ENCODE data around the gene ENPP6.

DNA sequence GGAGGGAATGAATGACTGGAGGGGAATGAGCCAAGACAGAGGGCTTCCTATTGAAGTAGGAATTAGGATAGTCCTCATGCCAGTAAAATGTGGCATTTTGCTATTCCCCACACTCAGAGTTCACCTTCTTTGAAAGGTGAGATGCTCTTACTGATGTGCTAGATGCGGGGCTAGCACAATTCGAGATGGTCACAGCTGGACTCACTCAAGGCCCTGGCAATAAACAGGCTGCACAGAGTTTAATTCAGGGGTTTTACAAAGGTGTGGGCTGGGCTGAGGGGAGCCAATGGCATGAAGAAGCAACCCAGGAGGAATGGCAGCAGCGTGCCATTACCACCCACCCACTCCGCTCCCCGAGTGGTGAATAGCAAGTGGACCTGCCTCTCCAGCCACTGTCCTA is 55.1 kb downstream of the ENPP6 start:
- TF ChIP-seq EP300 (IDR thresholded peaks at IDR 0.05; ENCODE audit: borderline replicate concordance), result no peak
- TF ChIP-seq, protein P1, sequence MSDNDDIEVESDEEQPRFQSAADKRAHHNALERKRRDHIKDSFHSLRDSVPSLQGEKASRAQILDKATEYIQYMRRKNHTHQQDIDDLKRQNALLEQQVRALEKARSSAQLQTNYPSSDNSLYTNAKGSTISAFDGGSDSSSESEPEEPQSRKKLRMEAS (IDR thresholded peaks at IDR 0.05), result no peak
- TF ChIP-seq, protein P2, sequence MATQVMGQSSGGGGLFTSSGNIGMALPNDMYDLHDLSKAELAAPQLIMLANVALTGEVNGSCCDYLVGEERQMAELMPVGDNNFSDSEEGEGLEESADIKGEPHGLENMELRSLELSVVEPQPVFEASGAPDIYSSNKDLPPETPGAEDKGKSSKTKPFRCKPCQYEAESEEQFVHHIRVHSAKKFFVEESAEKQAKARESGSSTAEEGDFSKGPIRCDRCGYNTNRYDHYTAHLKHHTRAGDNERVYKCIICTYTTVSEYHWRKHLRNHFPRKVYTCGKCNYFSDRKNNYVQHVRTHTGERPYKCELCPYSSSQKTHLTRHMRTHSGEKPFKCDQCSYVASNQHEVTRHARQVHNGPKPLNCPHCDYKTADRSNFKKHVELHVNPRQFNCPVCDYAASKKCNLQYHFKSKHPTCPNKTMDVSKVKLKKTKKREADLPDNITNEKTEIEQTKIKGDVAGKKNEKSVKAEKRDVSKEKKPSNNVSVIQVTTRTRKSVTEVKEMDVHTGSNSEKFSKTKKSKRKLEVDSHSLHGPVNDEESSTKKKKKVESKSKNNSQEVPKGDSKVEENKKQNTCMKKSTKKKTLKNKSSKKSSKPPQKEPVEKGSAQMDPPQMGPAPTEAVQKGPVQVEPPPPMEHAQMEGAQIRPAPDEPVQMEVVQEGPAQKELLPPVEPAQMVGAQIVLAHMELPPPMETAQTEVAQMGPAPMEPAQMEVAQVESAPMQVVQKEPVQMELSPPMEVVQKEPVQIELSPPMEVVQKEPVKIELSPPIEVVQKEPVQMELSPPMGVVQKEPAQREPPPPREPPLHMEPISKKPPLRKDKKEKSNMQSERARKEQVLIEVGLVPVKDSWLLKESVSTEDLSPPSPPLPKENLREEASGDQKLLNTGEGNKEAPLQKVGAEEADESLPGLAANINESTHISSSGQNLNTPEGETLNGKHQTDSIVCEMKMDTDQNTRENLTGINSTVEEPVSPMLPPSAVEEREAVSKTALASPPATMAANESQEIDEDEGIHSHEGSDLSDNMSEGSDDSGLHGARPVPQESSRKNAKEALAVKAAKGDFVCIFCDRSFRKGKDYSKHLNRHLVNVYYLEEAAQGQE (IDR thresholded peaks at IDR 0.05; ENCODE audit: low read depth), result no peak
- TF ChIP-seq YY1 (IDR thresholded peaks at IDR 0.05; ENCODE audit: low read depth), result no peak
- no peak for TF ChIP-seq CEBPB (IDR thresholded peaks at IDR 0.05)
- no peak for TF ChIP-seq NFIC (IDR thresholded peaks at IDR 0.05)
- no peak for TF ChIP-seq TCF12 (IDR thresholded peaks at IDR 0.05; ENCODE audit: low read depth)
- no peak for TF ChIP-seq TAF1 (IDR thresholded peaks at IDR 0.05; ENCODE audit: low read depth)
- TF ChIP-seq EGR1 (IDR thresholded peaks at IDR 0.05), result no peak
- no peak for TF ChIP-seq ZBTB7A (IDR thresholded peaks at IDR 0.05; ENCODE audit: low read depth)
- TF ChIP-seq RAD21 (IDR thresholded peaks at IDR 0.05; ENCODE audit: low read depth), result no peak
- no peak for TF ChIP-seq TEAD4 (IDR thresholded peaks at IDR 0.05)
